Activated CD4-positive, alpha-beta T cell treated with anti-CD3 and anti-CD28 coated beads, Interleukin-2, amount 50 U/mL, for 16 hours (primary cell): ENCODE results near the gene SVIL.
"Not testable (repeated sequence)": the region's sequence is repeated elsewhere in the genome, so short reads cannot be mapped to it uniquely, and the experiment has no call there.

Source experiments
- DNase-seq: peaks from one replicate; pipeline ENCODE4 v3.0.0-alpha.2; 2020

Gene SVIL

GRCh38 chr10:29510483-29511157, 124.2 kb downstream of the SVIL start:
- DNase-seq, result not testable (repeated sequence)

- DNase-seq, result no peak
Observed at GRCh38 chr10:29508554-29509244, 126.1 kb downstream of the SVIL start.

- not testable (repeated sequence) for DNase-seq
Observed at GRCh38 chr10:29507750-29508149, 127.0 kb downstream of the SVIL start.

- not testable (repeated sequence) for DNase-seq
Observed at GRCh38 chr10:29506324-29506921, 128.3 kb downstream of the SVIL start.

GRCh38 chr10:29502351-29502750, 132.4 kb downstream of the SVIL start:
- DNase-seq, result no peak

- no peak for DNase-seq
Observed at GRCh38 chr10:29501692-29502091, 133.1 kb downstream of the SVIL start.

GRCh38 chr10:29499993-29500537, 134.7 kb downstream of the SVIL start:
- DNase-seq, result no peak

- DNase-seq, result peak; percentile 63
Observed at GRCh38 chr10:29496341-29497162, 138.2 kb downstream of the SVIL start.

GRCh38 chr10:29495366-29495765, 139.4 kb downstream of the SVIL start:
- DNase-seq, result no peak

GRCh38 chr10:29493697-29494096, 141.1 kb downstream of the SVIL start:
- no peak for DNase-seq

- DNase-seq, result no peak
Observed at GRCh38 chr10:29492774-29493173, 142.0 kb downstream of the SVIL start.

GRCh38 chr10:29491918-29492317, 142.9 kb downstream of the SVIL start:
- no peak for DNase-seq

GRCh38 chr10:29490781-29491280, 143.9 kb downstream of the SVIL start:
- DNase-seq, result not testable (repeated sequence)

- DNase-seq, result not testable (repeated sequence)
Observed at GRCh38 chr10:29488471-29488870, 146.3 kb downstream of the SVIL start.

- not testable (repeated sequence) for DNase-seq
Observed at GRCh38 chr10:29487884-29488266, 146.9 kb downstream of the SVIL start.

GRCh38 chr10:29487032-29487883, 147.5 kb downstream of the SVIL start:
- not testable (repeated sequence) for DNase-seq

- DNase-seq, result no peak
Observed at GRCh38 chr10:29486433-29486832, 148.3 kb downstream of the SVIL start.

GRCh38 chr10:29484677-29485076, 150.1 kb downstream of the SVIL start:
- DNase-seq, result not testable (repeated sequence)

GRCh38 chr10:29482591-29483431, 152.0 kb downstream of the SVIL start:
- peak; percentile 23 for DNase-seq

- no peak for DNase-seq
Observed at GRCh38 chr10:29481906-29482440, 152.8 kb downstream of the SVIL start.
